AG04450 (cell line): ENCODE results near the gene GCNT4. TPM values are rescaled to one million over a fixed set of nuclear protein-coding genes. Genes with fewer than 3 reads are reported as not detected.

Experiments
- CTCF ChIA-PET: fragments of 300-600, 350-600 bp; formaldehyde crosslinking; extraction: SDS; loops from one replicate; lab custom pipeline; 2022; ENCODE audit warnings: antibody characterized with exemption, inconsistent platforms; lab: Charles Lee
- POLR2A ChIA-PET: fragments of 350-600 bp; formaldehyde crosslinking; extraction: SDS; loops from one replicate; lab custom pipeline; 2021; ENCODE audit warnings: antibody characterized with exemption, inconsistent platforms; lab: Yijun Ruan, JAX
- DNase-seq: peaks from one replicate; pipeline ENCODE4 v3.0.0-alpha.2; 2011; ENCODE audit warnings: low read depth, low spot score
- H3K27ac ChIP-seq: one replicate; pipeline ENCODE4 v1.5.1; 2012; ENCODE audit warnings: low read depth, low read length, control low read depth
- H3K27me3 ChIP-seq: one replicate; pipeline ENCODE4 v1.6.0; 2012; ENCODE audit warnings: low read length; ENCODE audit not compliant: control insufficient read depth, insufficient read depth
- H3K4me3 ChIP-seq: 2 replicates; pipeline ENCODE4 v1.5.1; 2011; ENCODE audit warnings: mild to moderate bottlenecking, low read depth, low read length, control low read depth
- H3K9me3 ChIP-seq: 2 replicates; pipeline ENCODE4 v1.5.1; 2012; ENCODE audit warnings: low read length; ENCODE audit not compliant: control insufficient read depth, insufficient read depth
- polyA plus RNA-seq: library from polyadenylated mRNA; depleted of rRNA; stranded (reverse); fragments of >200 nt; gene quantifications from 2 replicates; pipeline ENCODE4 v1.2.3, GENCODE V29; 2011
- TF ChIP-seq, protein P1 (sequence below): IDR thresholded peaks from 2 replicates; pipeline ENCODE4 v1.5.1; 2011; ENCODE audit warnings: low read depth, low read length, control low read depth, inconsistent platforms

The GCNT4 gene
- polyA plus RNA-seq, 1 experiment: 0.77 TPM

DNA sequence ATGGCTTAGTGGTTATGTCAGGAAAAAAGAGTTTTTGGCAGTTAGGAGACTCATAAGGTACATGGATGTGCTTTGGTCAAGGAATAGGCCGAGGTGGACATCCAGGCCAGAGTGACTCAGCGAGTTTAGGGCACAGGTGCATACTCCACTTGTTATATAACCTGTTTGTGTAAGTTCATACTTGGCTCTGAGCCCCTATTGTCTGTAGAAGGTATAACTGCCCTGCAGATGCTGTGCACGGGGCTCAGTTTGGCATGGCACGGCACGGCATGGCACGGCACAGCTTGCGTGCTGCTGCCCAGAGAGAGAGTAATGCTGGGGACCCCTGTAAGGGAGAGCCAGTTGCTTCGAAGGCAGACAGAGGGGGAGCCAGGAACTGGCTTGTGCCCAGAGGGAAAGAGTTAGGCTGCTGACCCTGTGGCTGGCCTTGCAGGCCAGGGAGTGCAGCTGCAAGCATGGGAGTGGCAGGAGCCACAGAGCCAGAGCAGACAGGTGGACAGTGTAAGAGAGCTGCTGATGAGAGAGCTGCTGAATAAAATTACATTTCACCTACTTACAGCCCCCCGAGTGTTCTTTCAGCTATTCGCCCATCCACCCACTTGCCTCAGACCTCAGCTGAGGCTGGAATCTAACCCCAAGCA is 32.2 kb downstream of the GCNT4 start:
- H3K27ac ChIP-seq: no peak overlapping the region
- CTCF ChIA-PET: interaction anchor here (1.0 kb wide), 1 partner anchor 30 kb away, joined by 3 read pairs; no protein-coding TSS in a partner anchor
- POLR2A ChIA-PET: no interaction called here
- H3K4me3 ChIP-seq: no peak overlapping the region
- TF ChIP-seq, protein P1, sequence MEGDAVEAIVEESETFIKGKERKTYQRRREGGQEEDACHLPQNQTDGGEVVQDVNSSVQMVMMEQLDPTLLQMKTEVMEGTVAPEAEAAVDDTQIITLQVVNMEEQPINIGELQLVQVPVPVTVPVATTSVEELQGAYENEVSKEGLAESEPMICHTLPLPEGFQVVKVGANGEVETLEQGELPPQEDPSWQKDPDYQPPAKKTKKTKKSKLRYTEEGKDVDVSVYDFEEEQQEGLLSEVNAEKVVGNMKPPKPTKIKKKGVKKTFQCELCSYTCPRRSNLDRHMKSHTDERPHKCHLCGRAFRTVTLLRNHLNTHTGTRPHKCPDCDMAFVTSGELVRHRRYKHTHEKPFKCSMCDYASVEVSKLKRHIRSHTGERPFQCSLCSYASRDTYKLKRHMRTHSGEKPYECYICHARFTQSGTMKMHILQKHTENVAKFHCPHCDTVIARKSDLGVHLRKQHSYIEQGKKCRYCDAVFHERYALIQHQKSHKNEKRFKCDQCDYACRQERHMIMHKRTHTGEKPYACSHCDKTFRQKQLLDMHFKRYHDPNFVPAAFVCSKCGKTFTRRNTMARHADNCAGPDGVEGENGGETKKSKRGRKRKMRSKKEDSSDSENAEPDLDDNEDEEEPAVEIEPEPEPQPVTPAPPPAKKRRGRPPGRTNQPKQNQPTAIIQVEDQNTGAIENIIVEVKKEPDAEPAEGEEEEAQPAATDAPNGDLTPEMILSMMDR: no peak
- no peak for DNase-seq
- H3K27me3 ChIP-seq: peaks cover 3% of the 10 kb centered on the region
- no peaks in the 10 kb centered on the region; the same call in 1 of the 2 replicates for H3K9me3 ChIP-seq

DNA sequence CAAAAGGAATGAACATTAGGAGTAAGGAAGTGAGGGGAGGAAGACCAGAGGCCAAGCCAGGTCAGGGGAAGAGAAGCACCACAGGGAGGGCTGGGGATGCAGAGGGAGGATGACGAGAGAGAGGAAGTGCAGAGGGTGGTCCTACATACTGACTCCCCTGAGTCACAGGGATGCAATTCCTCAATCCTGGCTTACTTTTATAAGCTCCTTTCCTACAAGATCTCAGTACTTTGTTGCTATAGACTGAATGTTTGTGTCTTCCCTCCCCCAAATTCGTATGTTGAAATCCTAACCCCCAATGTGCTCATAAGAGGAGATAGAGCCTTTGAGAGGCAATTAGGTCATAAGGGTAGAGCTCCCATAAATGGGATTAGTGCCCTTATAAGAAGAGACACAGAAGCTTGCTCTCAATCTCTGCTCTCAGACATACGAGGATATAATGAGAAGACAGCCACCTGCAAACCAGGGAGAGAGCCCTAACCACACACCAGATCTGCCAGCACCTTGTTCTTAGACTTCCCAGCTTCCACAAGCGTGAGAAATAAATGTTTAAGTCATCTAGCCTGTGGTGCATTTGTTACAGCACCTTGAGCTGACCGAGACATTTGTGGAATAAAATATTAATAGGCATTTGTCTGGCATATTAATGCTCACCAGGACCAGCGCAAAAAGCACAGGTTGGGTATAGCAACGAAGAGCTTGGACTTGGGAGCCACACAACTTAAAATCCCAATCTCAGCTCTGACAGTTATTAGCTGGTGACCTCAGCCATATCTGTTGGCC is 33.4 kb downstream of the GCNT4 start:
- no peak for DNase-seq
- POLR2A ChIA-PET: no interaction called here

DNA sequence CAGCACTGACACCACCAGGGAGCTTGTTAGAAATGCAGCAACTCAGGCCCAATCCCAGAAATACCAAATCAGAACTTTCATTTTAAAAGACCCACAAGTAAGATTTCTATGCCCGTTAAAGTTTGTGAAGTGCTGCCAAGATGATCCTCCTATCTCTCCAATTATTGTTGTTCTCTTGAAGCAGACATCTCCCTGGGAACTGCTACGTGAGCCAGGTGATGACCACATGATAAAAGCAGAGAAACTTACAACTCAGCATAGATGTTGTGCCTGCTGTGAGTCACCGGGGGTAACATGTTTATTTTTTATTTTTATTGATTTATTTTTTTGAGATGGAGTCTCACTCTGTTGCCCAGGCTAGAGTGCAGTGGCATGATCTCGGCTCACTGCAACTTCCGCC is 34.4 kb downstream of the GCNT4 start:
- ChIA-PET CTCF (no interaction called here), POLR2A (interaction anchor here (0.8 kb wide), 1 partner anchor 14 kb away, joined by 3 read pairs; no protein-coding TSS in a partner anchor)
- Histone ChIP-seq H3K9me3 (no peaks in the 10 kb centered on the region; the same call in 1 of the 2 replicates), H3K27me3 (peaks cover 3% of the 10 kb centered on the region), H3K27ac (no peak overlapping the region), H3K4me3 (no peak overlapping the region)
- no peak for DNase-seq
- TF ChIP-seq, protein P1: no peak

More for the DNA sequence above, 33.4 kb downstream of the GCNT4 start:
- H3K9me3 ChIP-seq: no peaks in the 10 kb centered on the region; the same call in 1 of the 2 replicates
- H3K27me3 ChIP-seq: peaks cover 3% of the 10 kb centered on the region
- TF ChIP-seq, protein P1: no peak
- CTCF ChIA-PET: interaction anchor here (1.0 kb wide), 1 partner anchor 31 kb away, joined by 3 read pairs; no protein-coding TSS in a partner anchor
- H3K4me3 ChIP-seq: no peak overlapping the region
- no peak overlapping the region for H3K27ac ChIP-seq

DNA sequence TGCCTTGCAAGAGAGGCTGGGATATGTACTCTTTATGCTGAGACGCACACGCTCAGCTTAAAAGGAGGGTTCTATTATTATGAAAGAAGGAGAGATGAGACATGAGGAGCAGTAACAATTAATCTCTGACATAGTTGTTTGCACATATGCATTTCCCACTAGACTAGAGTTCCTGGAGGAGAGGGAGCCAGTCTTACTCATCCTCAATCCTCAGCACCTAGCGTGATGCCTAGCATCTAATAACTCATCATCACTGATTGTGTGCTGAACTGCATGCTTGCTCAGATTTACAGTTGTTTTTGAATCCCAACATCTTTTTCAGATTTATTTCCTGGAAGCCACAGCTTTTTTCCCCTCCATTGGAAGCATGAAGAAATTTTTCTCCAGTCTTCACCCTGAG is 35.5 kb downstream of the GCNT4 start:
- CTCF ChIA-PET: no interaction called here
- Histone ChIP-seq H3K27ac (no peak overlapping the region), H3K27me3 (peaks cover 3% of the 10 kb centered on the region), H3K9me3 (no peaks in the 10 kb centered on the region; the same call in 1 of the 2 replicates), H3K4me3 (no peak overlapping the region)
- POLR2A ChIA-PET: no interaction called here
- DNase-seq: no peak
- TF ChIP-seq, protein P1: no peak

DNA sequence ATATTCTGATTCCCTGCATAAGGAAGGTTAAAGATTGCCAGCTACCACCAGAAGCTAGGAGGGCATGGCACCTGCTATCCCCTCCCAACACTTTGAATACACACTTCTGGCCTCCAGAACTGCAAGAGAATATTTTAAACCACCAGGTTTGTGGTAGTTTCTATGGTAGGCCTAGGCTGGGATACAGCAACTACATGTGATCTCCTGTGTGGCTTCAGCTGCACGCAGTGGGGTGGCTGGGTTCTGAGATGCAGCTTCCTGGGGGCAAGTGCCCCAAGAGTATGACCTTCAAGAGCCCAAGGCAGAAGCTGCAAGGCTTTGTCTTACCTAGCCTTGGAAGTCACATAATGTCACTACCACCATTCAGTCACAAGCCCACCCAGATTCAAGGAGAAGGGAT is 39.6 kb downstream of the GCNT4 start:
- Histone ChIP-seq H3K9me3 (no peaks in the 10 kb centered on the region), H3K27ac (no peak overlapping the region), H3K27me3 (peaks cover 3% of the 10 kb centered on the region), H3K4me3 (no peak overlapping the region)
- TF ChIP-seq, protein P1: no peak
- ChIA-PET CTCF (no interaction called here), POLR2A (no interaction called here)
- DNase-seq: no peak
